Articular chondrocyte of knee joint (primary cell): ENCODE measurements around the gene AMY1C. TPM values are rescaled to one million over a fixed set of nuclear protein-coding genes. Genes with fewer than 3 reads are reported as not detected.

ENCODE experiments used
- total RNA-seq: library from RNA; depleted of rRNA; stranded (reverse); fragments of >200 nt; gene quantifications from 2 replicates; pipeline ENCODE4 v1.2.3, GENCODE V29; 2012

AMY1C gene
- total RNA-seq = not detected in 2 replicates

DNA sequence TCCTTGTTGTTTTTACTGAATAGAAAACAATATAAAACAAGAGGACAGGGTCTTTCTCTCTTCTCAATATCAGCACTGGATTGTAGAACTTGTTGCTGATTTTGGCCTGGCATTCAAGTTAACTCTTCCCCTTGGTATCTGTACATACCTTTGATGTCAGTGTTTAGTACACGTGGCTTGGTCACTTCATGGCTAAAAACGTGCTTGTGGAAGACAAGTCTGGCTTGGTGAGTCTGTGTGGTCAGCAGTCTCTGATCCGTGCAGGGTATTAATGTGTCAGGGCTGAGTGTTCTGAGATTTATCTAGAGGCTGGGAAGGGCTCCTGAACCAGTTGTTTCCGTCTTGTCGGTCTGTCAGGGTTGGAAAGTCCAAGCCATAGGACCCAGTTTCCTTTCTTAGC, at the start of gene AMY1C:
Gene AMY1C (plus strand): TSS at position 301 of the 400 bp plus-strand sequence. CDS start 572 bp downstream, outside the sequence.

Other genes with a start within 250 kb of the AMY1C start
- gene RNPC3, start 224.2 kb upstream of the AMY1C start, total RNA-seq = 19.2 and 22.5 TPM in 2 replicates
- 5.7 and 9.2 TPM in 2 replicates for gene AMY2B, start 178.3 kb upstream of the AMY1C start, total RNA-seq
- not detected in 2 replicates for gene AMY2A, start 132.5 kb upstream of the AMY1C start, total RNA-seq
- gene AMY1A, start 94.1 kb upstream of the AMY1C start, total RNA-seq = not detected in 2 replicates
- gene AMY1B, start 53.7 kb upstream of the AMY1C start, total RNA-seq = not detected in 2 replicates